Activated CD4-positive, alpha-beta T cell treated with anti-CD3 and anti-CD28 coated beads, Interleukin-2, amount 10 ng/mL, durations not matched to agents 24 days and 14 days (primary cell): ENCODE data around the gene PIK3R2. TPM values are rescaled to one million over a fixed set of nuclear protein-coding genes. Genes with fewer than 3 reads are reported as not detected.

ENCODE experiments used
- DNase-seq: peaks from one replicate; pipeline ENCODE4 v3.0.0; 2022
- H3K27ac Mint-ChIP-seq: one replicate; pipeline ENCODE4 v1.8.0; 2022; ENCODE audit warnings: mild to moderate bottlenecking, mixed read lengths
- H3K27me3 Mint-ChIP-seq: one replicate; pipeline ENCODE4 v1.8.0; 2022; ENCODE audit warnings: mixed read lengths
- H3K36me3 Mint-ChIP-seq: one replicate; pipeline ENCODE4 v1.8.0; 2022; ENCODE audit warnings: low read depth, mild to moderate bottlenecking, mixed read lengths
- H3K4me1 Mint-ChIP-seq: one replicate; pipeline ENCODE4 v1.8.0; 2021; ENCODE audit warnings: mixed read lengths
- H3K4me3 Mint-ChIP-seq: one replicate; pipeline ENCODE4 v1.8.0; 2022; ENCODE audit warnings: mild to moderate bottlenecking, moderate library complexity, mixed read lengths
- H3K9me3 Mint-ChIP-seq: one replicate; pipeline ENCODE4 v1.8.0; 2021; ENCODE audit warnings: mixed read lengths
- intact Hi-C: fragments of 100-400 bp; cut with micrococcal nuclease; formaldehyde crosslinking; loops from one replicate; pipeline ENCODE4 v1.15.1; 2023
- total RNA-seq: library from RNA; stranded (reverse); gene quantifications from 2 replicates; pipeline ENCODE4 v1.2.3, GENCODE V29; 2022

The PIK3R2 gene
- total RNA-seq, 1 donor from 2014 or later: 20.7 TPM

DNA sequence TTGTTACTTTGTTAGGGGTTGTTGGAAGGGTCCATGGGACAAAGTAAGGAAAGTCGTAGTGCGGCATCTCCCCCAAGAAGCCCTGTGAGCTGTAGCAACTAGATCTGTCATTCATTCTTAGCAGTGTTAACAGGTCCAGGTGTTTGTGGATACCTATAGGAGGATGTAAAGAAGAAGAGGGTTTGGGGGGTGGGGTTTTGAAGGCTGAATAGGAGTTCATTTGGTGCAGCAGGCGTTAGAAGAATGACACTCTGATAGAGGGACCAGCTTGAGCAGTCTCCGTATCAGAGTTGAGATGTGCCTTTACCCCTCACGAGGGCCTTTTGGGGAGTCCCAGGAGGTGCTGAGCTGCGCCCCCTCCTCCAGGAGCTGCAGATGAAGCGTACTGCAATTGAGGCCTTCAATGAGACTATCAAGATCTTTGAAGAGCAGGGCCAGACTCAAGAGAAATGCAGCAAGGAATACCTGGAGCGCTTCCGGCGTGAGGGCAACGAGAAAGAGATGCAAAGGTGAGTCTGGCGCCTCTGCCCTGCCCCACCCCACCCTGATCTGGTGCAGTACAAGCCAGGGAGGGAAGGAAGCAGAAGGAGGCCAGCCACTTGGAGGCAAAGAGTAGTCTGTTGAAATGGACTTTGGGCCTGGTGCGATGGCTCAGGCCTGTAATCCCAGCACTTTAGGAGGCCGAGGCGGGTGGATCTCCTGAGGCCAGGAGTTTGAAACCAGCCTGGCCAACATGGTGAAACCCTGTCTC, 13.0 kb downstream of the PIK3R2 start:
- no peak for DNase-seq
- H3K4me3 Mint-ChIP-seq: no peak overlapping the region
- H3K36me3 Mint-ChIP-seq: peaks cover 27% of the 10 kb centered on the region
- no peaks in the 10 kb centered on the region for H3K9me3 Mint-ChIP-seq
- H3K27me3 Mint-ChIP-seq: no peaks in the 10 kb centered on the region
- no peak overlapping the region for H3K27ac Mint-ChIP-seq
- intact Hi-C loops: loop anchor here (5.0 kb wide), 1 partner anchor 159 kb away; the partner anchor contains the start of gene ARRDC2
- peaks cover 2% of the 10 kb centered on the region for H3K4me1 Mint-ChIP-seq

DNA sequence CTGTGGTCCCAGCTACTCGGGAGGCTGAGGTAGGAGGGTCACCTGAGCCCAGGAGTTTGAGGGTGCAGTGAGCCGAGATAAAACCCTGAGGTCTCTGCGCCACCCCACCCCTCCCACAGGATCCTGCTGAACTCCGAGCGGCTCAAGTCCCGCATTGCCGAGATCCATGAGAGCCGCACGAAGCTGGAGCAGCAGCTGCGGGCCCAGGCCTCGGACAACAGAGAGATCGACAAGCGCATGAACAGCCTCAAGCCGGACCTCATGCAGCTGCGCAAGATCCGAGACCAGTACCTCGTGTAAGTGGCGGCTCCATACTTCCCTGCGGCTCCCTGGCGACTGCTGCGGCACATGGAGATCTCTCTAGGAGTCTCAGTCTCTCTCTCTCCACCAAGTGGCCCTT, 14.0 kb downstream of the PIK3R2 start:
- H3K9me3 Mint-ChIP-seq: no peaks in the 10 kb centered on the region
- no peak overlapping the region for H3K4me3 Mint-ChIP-seq
- DNase-seq: no peak
- intact Hi-C loops: loop anchor here (5.0 kb wide), 1 partner anchor 160 kb away; the partner anchor contains the start of gene ARRDC2
- H3K4me1 Mint-ChIP-seq: peaks cover 2% of the 10 kb centered on the region
- H3K27ac Mint-ChIP-seq: no peak overlapping the region
- peaks cover 27% of the 10 kb centered on the region for H3K36me3 Mint-ChIP-seq
- H3K27me3 Mint-ChIP-seq: no peaks in the 10 kb centered on the region

GRCh38 chr19:18167975-18168645, 15.1 kb downstream of the PIK3R2 start:
- Mint-ChIP-seq H3K4me1 (peaks cover 6% of the 10 kb centered on the region), H3K4me3 (no peak overlapping the region), H3K27ac (no peak overlapping the region), H3K36me3 (peaks cover 27% of the 10 kb centered on the region), H3K27me3 (no peaks in the 10 kb centered on the region), H3K9me3 (no peaks in the 10 kb centered on the region)
- DNase-seq: peak; percentile 91
- intact Hi-C loops: loop anchor here (2.0 to 5.0 kb wide), 2 partner anchors 55 to 161 kb away; partner anchors contain the start of gene ARRDC2

DNA sequence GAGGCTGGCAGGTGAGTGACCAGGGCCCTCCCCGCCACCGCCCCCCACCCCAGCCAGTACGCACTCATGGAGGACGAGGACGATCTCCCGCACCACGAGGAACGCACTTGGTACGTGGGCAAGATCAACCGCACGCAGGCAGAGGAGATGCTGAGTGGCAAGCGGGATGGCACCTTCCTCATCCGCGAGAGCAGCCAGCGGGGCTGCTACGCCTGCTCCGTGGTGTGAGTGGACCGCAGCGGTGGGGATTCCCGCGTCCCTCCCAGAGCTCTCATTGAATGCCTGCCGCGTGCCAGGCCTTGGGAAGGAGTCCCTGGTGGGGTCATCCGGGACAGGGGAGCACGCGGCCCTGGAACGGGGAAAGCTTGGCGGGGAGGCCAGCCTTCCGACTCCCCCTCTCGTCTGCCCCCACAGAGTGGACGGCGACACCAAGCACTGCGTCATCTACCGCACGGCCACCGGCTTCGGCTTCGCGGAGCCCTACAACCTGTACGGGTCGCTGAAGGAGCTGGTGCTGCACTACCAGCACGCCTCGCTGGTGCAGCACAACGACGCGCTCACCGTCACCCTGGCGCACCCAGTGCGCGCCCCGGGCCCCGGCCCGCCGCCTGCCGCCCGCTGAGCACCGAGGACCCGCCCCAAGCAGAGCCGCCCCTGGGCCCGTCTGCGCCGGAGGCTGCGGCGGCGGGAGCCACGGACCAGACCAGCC, 15.9 kb downstream of the PIK3R2 start:
- no peak overlapping the region for H3K27ac Mint-ChIP-seq
- no peaks in the 10 kb centered on the region for H3K27me3 Mint-ChIP-seq
- intact Hi-C loops: loop anchor here (2.0 to 5.0 kb wide), 2 partner anchors 56 to 162 kb away; partner anchors contain the start of gene ARRDC2
- DNase-seq: no peak
- H3K36me3 Mint-ChIP-seq: peaks cover 22% of the 10 kb centered on the region
- no peaks in the 10 kb centered on the region for H3K9me3 Mint-ChIP-seq
- peaks cover 9% of the 10 kb centered on the region for H3K4me1 Mint-ChIP-seq
- H3K4me3 Mint-ChIP-seq: no peak overlapping the region

GRCh38 chr19:18170714-18171255, 17.8 kb downstream of the PIK3R2 start:
- no peak overlapping the region for H3K4me3 Mint-ChIP-seq

DNA sequence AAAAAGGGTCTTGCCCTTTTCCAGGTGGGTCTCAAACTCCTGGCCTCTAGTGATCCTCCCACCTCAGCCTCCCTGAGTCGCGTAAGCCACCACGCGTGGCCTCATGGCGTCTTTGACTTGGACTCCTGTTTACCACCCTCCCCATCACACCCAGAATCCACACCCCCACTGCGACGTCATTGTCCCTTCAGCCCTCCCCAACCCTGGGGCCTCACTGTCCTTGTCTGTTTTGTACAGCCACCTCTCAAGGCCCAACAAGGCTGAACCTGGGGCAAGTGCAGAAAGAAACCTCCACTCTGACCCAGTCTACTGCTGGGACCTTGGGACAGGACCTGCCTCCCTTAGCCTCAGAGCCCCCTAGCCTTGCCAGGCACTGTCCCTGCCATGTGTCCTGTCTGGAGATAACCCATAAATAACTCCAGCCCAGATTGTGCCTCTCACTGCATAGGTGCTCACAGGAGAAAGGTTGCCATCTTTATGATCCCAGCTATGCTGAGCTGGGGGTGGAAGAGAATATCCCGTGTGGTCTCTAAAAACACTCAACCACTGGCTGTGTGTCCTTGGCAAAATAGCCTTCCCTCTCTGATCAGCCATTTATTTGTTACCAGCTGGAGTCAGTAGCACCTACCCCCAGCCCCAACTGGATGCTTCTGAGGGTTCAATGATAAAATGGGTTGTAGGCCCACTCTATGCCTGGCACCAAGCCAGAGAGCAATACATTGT, 18.8 kb downstream of the PIK3R2 start:
- H3K27me3 Mint-ChIP-seq: no peaks in the 10 kb centered on the region
- H3K36me3 Mint-ChIP-seq: peaks cover 26% of the 10 kb centered on the region
- no peak for DNase-seq
- intact Hi-C loops: no loop called here
- H3K4me3 Mint-ChIP-seq: no peak overlapping the region
- H3K4me1 Mint-ChIP-seq: peaks cover 26% of the 10 kb centered on the region
- H3K9me3 Mint-ChIP-seq: no peaks in the 10 kb centered on the region
- H3K27ac Mint-ChIP-seq: peak overlapping the region; percentile 69

More at GRCh38 chr19:18170714-18171255, 17.8 kb downstream of the PIK3R2 start:
- H3K9me3 Mint-ChIP-seq: no peaks in the 10 kb centered on the region
- intact Hi-C loops: no loop called here
- peaks cover 23% of the 10 kb centered on the region for H3K36me3 Mint-ChIP-seq
- no peak for DNase-seq
- H3K27me3 Mint-ChIP-seq: no peaks in the 10 kb centered on the region
- peaks cover 21% of the 10 kb centered on the region for H3K4me1 Mint-ChIP-seq
- H3K27ac Mint-ChIP-seq: no peak overlapping the region

DNA sequence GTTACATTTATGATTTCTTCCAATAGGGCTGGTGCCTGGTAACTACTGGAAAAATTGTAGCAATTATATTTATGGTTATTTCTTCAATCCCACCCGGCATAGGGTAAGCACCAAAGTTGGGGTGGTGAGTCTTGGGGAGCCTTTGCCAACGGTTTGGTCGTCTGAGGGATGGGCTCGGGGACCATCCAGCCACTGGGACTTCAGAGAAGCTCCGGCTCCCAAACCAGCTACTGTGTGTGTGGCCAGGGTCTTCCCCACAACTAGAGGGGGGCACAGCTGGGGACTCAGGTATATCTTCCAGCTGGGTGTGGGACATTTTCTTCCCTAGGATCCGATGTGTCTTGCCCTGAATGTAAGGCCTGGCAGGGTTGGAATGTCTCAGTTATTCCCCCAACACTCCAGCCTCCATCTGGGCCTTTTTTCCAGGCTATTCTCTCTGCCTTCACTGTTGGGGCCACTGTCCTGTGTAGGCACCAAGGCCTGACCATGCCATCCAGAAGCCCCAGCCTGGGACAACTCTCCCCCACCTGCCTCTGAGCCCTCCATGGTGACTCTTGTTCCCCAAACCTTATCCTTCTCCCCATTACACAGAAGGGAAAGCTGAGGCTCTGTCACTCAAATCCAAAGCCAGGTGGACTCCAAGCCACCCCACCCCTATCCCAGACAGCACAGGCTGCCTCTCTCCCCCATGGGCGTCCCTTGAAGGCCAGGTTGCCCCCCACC, 19.5 kb downstream of the PIK3R2 start:
- Mint-ChIP-seq H3K27ac (no peak overlapping the region), H3K4me3 (peak overlapping the region; percentile 50), H3K9me3 (no peaks in the 10 kb centered on the region), H3K36me3 (peaks cover 30% of the 10 kb centered on the region), H3K27me3 (no peaks in the 10 kb centered on the region), H3K4me1 (peaks cover 26% of the 10 kb centered on the region)
- DNase-seq: no peak
- intact Hi-C loops: no loop called here

DNA sequence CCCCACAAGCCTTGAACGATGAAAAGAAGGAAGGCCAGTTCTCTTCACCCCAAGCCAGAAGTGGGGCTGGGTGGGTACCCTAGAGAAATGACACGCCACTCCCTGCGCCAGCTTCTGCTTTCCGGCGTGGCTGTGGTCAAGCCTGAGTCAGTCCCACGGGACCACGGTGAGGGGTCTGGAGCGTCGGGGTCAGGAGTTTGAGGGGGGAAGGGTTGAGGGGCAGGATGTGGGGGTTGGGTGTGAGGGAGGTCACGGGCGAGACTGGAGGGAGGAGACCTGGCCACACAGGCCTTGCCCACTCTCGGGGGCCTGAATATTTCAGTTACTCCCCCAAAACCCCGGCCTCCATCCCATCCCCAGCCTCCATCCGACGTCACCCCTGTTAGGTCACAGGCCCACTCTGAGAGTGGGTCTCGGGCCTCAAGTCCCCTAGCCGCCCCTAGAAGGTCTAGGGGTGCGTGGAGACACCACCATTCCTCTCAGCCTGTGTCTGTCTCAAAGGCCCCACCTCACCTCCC, 20.1 kb downstream of the PIK3R2 start:
- no peaks in the 10 kb centered on the region for H3K27me3 Mint-ChIP-seq
- no peaks in the 10 kb centered on the region for H3K9me3 Mint-ChIP-seq
- peaks cover 33% of the 10 kb centered on the region for H3K36me3 Mint-ChIP-seq
- H3K4me1 Mint-ChIP-seq: peaks cover 24% of the 10 kb centered on the region
- no peak for DNase-seq
- peak overlapping the region; percentile 85 for H3K27ac Mint-ChIP-seq
- peak overlapping the region; percentile 89 for H3K4me3 Mint-ChIP-seq
- intact Hi-C loops: no loop called here

DNA sequence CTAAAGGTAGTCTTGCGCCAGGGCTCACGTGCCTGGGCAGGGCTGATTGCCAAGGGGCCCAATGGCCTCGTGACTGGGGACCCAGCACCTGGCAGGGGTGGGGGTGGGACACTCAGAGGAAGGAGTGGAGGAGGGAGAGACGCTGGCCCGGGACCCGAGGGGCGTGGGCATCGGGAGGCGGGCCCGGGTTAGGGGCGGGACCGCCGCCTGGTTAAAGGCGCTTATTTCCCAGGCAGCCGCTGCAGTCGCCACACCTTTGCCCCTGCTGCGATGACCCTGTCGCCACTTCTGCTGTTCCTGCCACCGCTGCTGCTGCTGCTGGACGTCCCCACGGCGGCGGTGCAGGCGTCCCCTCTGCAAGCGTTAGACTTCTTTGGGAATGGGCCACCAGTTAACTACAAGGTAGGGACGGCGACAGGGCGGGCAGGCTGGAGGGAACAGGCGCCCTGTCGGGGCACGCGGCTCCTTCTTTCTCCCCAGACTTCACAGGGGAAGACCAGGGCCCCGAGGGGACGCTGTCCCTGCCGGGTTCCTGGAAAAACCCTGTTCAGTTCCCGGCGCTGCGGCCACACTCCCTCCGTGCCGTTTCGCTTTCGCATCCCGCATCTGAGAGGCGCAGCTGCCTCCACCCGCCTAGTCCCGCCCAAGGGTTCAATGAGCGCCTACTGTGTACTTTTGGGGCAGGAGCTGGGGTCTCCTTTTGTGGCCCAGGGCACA, 20.8 kb downstream of the PIK3R2 start, which contains the start of gene IFI30:
Gene IFI30, plus strand, starts transcription at position 242 of the 717 bp plus-strand sequence. Its CDS starts 29 bp downstream, at position 271.
- intact Hi-C loops: no loop called here
- no peaks in the 10 kb centered on the region for H3K27me3 Mint-ChIP-seq
- H3K9me3 Mint-ChIP-seq: no peaks in the 10 kb centered on the region
- peak within 1 kb of the TSS; percentile 89 for H3K4me3 Mint-ChIP-seq
- DNase-seq: peak; percentile 92
- H3K36me3 Mint-ChIP-seq: peaks cover 33% of the 10 kb centered on the region
- H3K4me1 Mint-ChIP-seq: peaks cover 23% of the 10 kb centered on the region
- H3K27ac Mint-ChIP-seq: peak within 1 kb of the TSS; percentile 85

- no peak for DNase-seq
- no peaks in the 10 kb centered on the region for H3K9me3 Mint-ChIP-seq
- H3K27ac Mint-ChIP-seq: no peak overlapping the region
- intact Hi-C loops: no loop called here
- peaks cover 23% of the 10 kb centered on the region for H3K4me1 Mint-ChIP-seq
- H3K36me3 Mint-ChIP-seq: peaks cover 32% of the 10 kb centered on the region
- peak overlapping the region; percentile 89 for H3K4me3 Mint-ChIP-seq
- no peaks in the 10 kb centered on the region for H3K27me3 Mint-ChIP-seq
These were observed 22.0 kb downstream of the PIK3R2 start for GRCh38 chr19:18174983-18175382.

DNA sequence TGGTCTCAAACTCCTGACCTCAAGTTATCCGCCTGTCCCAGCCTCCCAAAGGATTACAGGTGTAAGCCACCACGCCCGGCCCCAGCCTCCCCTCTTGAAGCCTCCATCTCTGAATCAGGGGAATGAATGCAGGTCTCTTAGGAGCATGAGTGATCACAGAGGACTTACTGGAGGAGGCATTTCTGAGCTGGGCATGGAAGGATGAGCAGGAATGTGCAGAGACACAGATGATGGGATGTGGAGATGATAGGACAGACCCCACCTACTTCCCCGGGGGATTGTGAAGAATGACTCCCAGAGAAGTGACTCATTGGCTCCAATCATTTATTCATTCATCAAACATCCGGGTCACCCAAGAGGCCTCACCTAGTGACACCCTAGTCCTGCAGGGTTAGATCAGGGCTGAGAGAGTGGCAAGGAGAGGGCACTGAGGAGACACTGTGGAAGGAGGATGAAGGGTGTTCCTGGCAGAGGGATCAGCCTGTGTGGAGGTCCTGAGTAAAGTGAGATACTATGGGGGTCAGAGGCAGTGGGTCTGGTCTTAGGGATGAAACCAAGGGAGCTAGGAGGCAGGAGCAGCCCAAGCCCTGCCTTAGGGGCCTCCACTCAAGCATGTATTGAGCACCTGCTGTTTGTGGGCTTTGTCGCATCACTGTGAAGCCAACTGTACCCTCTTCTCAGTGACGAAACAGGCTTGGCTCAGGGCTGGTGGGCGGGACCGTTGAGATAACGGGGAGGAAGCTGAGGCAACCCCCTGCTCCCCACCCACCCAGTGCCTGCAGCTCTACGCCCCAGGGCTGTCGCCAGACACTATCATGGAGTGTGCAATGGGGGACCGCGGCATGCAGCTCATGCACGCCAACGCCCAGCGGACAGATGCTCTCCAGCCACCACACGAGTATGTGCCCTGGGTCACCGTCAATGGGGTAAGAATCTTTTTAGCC, 23.7 kb downstream of the PIK3R2 start:
- peaks cover 27% of the 10 kb centered on the region for H3K36me3 Mint-ChIP-seq
- H3K4me3 Mint-ChIP-seq: no peak overlapping the region
- peaks cover 23% of the 10 kb centered on the region for H3K4me1 Mint-ChIP-seq
- H3K27me3 Mint-ChIP-seq: no peaks in the 10 kb centered on the region
- intact Hi-C loops: no loop called here
- no peak overlapping the region for H3K27ac Mint-ChIP-seq
- H3K9me3 Mint-ChIP-seq: no peaks in the 10 kb centered on the region
- DNase-seq: no peak
